ENCODE data around the gene PAFAH1B1.
"Not testable (repeated sequence)": the region's sequence is repeated elsewhere in the genome, so short reads cannot be mapped to it uniquely, and the experiment has no call there.

PAFAH1B1 gene

GRCh38 chr17:2594722-2595599 is 1.5 kb downstream of the PAFAH1B1 start:
- no peak for DNase-seq

- DNase-seq: no peak
Measured at GRCh38 chr17:2595716-2596115, 2.3 kb downstream of the PAFAH1B1 start.

DNA sequence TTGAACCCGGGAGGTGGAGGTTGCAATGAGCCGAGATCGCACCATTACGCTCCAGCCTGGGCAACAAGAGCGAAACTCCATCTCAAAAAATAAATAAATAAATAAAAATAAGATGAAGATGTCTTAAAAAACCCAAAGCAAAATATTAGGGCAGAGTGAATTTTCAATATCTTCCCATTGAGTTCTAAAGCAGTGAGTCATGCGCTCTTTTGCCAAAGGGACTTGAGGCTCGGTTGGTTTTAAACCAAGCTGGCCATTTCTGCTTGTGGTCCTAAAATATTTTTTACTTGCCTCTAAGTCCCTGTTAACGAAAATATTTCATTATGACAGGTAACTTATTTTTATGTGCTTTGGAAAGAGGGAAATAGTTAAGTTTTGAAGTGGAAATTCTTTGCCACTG is 4.7 kb downstream of the PAFAH1B1 start:
- DNase-seq: no peak

- DNase-seq: no peak
Measured at GRCh38 chr17:2602597-2603017, 9.2 kb downstream of the PAFAH1B1 start.

- no peak for DNase-seq
Measured at GRCh38 chr17:2608350-2608913, 15.0 kb downstream of the PAFAH1B1 start.

DNA sequence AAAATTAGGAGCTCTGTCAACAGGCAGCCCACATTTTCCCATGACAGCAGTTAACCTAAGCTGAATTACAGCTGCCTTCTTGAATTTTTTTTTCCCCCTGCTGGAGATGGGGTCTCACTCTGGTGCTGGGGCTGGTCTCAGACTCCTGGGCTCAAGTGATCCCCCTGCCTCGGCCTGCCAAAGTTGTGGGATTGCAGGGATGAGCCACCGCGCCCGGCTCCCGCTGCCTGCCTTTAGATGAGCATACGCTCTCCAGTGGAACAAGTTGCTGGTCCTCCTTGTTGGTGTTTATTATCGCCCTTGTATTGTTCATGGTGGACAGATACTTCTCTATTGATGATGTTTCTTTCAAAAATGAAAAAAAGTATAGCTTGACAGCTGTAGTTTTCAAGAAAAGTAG is 15.6 kb downstream of the PAFAH1B1 start:
- DNase-seq: no peak

- DNase-seq: no peak
Measured at GRCh38 chr17:2610195-2611175, 17.0 kb downstream of the PAFAH1B1 start.

- DNase-seq: no peak
Measured at GRCh38 chr17:2611627-2612026, 18.2 kb downstream of the PAFAH1B1 start.

DNA sequence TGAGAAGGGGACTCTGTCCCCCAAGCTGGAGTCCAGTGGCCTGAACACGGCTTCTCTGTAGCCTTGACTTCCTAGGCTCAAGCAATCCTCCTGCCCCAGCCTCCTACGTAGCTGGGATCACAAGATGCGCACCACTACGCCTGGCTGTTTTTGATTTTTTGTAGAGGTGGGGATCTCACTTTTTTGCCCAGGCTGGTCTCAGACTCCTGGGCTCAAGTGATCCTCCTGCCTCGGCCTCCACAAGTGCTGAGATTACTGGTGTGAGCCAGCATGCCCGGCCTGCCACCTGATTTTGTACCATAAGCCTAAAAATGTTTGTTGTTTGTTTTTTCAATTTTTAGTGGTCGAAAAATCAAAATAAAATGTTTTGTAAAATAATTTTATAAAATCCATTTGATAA is 19.2 kb downstream of the PAFAH1B1 start:
- DNase-seq: no peak

GRCh38 chr17:2613089-2613808 is 19.8 kb downstream of the PAFAH1B1 start:
- DNase-seq: no peak

- DNase-seq: no peak
Measured at GRCh38 chr17:2615882-2616281, 22.4 kb downstream of the PAFAH1B1 start.

DNA sequence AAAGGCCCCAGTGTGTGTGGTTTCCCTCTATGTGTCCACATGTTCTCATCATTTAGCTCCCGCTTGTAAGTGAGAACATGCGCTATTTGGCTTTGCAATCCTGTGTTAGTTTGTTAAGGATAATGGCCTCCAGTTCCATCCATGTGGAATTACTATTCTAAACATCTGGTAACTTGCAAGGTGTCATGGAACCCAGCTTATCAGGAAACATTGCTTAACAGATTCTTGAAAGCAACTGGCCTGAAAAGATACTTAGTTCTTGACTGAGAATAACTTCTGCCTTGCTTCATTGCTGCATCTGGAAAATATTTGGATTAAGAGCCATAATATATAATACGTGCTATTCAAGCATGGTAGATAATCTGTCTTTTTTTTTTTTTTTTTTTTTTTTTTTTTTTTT is 27.8 kb downstream of the PAFAH1B1 start:
- DNase-seq: no peak

GRCh38 chr17:2621951-2622405 is 28.5 kb downstream of the PAFAH1B1 start:
- DNase-seq: peak; percentile 22

GRCh38 chr17:2622721-2623301 is 29.4 kb downstream of the PAFAH1B1 start:
- DNase-seq: peak; percentile 47

GRCh38 chr17:2624292-2624731 is 30.9 kb downstream of the PAFAH1B1 start:
- DNase-seq: peak; percentile 90

DNA sequence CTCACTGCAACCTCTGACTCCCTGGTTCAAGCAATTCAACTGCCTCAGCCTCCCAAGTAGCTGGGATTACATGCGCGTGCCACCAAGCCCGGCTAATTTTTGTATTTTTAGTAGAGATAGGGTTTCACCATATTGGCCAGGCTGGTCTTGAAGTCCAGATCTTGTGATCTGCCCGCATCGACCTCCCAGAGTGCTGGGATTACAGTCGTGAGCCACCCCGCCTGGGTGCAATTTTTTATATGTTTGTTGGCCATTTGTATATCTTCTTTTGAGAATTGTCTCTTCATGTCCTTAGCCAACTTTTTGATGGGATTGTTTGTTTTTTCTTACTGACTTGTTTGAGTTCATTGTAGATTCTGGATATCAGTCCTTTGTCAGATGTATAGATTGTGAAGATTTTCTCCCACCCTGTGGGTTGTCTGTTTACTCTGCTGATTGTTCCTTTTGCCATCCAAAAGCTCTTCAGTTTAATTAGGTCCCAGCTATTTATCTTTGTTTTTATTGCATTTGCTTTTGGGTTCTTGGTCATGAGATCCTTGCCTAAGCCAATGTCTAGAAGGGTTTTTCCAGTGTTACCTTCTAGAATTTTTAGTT is 33.3 kb downstream of the PAFAH1B1 start:
- not testable (repeated sequence) for DNase-seq

GRCh38 chr17:2628922-2629321 is 35.5 kb downstream of the PAFAH1B1 start:
- DNase-seq: peak; percentile 27

GRCh38 chr17:2631211-2631610 is 37.8 kb downstream of the PAFAH1B1 start:
- no peak for DNase-seq

DNA sequence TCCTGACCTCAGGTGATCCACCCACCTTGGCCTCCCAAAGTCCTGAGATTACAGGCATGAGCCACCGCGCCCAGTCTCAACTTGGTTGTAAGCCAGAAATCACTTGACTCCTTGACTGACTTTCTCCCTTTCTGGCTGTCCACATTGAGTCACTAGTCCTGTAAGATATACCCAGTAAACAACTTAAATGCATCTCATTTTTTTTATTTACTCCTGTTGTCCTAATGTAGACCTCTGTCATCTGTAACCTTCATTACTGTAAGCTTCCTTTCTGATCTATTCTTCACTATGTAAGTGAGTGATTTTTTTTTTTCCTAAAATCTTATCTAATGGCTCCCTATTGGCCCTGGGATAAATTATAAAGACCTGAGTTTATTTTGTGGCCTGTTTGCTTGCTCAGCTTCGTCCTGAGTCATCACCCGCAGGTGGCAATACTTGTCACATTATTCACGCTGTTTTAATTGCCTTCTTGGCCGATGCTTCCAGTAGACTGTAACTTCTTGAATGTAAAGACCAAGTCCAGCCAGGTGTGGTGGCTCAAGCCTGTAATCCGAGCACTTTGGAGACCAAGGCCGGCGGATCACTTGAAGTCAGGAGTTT is 41.0 kb downstream of the PAFAH1B1 start:
- DNase-seq: no peak

DNA sequence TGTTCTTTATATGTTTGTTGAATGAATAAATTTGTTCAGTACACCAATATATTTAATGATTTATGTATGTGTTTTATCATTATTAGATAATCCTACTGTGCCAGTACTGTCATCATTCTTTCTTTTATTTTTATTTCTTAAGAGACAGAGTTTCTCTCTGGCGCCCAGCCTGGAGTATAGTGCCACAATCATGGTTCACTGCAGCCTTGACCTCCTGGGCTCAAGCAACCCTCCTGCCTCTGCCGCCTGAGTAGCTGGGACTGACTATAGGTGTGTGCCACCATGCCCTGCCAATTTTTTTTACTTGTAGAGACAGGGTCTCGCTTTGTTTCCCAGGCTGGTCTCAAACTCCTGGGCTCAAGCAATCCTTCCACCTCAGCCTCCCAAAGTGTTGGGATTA is 41.8 kb downstream of the PAFAH1B1 start:
- DNase-seq: no peak

GRCh38 chr17:2635675-2636074 is 42.2 kb downstream of the PAFAH1B1 start:
- DNase-seq: no peak

Data from inflammatory macrophage treated with lipopolysaccharide for 4 hours (primary cell).